ENCODE results near the gene ZNF518A. TPM values are rescaled to one million over a fixed set of nuclear protein-coding genes. Genes with fewer than 3 reads are reported as not detected.
"Not testable (repeated sequence)": the region's sequence is repeated elsewhere in the genome, so short reads cannot be mapped to it uniquely, and the experiment has no call there.

The ZNF518A gene
- total and polyA plus RNA-seq, 4 experiments from 2014 or later: 11.1 to 24.0 (median 17.4) TPM

GRCh38 chr10:96168546-96168945 lies 38.4 kb downstream of the ZNF518A start:
- ChIA-PET POLR2A (ENCODE audit: partially characterized antibody) (no interaction called here), CTCF (ENCODE audit: partially characterized antibody) (no interaction called here)
- Histone ChIP-seq H3K4me3 (ENCODE audit: low read length in 2 of 2) (no peak overlapping the region), H3K4me1 (ENCODE audit: insufficient read depth, low read length) (no peaks in the 10 kb centered on the region), H3K9me3 (ENCODE audit: control insufficient read depth in 1 of 2, low read length in 2 of 2) (peaks cover 0 to 3% of the 10 kb centered on the region in 2 donors), H3K27me3 (ENCODE audit: insufficient read depth, low read length) (no peaks in the 10 kb centered on the region), H3K27ac (ENCODE audit: low read depth, low read length) (no peak overlapping the region), H3K36me3 (ENCODE audit: insufficient read depth, low read length) (no peaks in the 10 kb centered on the region)
- Mint-ChIP-seq H3K4me3 (no peak overlapping the region), H3K9me3 (peaks cover 2 to 96% (median 72%) of the 10 kb centered on the region in 8 donors), H3K36me3 (peaks cover 4 to 9% of the 10 kb centered on the region in 2 donors), H3K4me1 (no peaks in the 10 kb centered on the region), H3K27ac (no peak overlapping the region), H3K27me3 (no peaks in the 10 kb centered on the region)
- intact Hi-C loops (cut with micrococcal nuclease): no loop called here
- DNase-seq: no peak

GRCh38 chr10:96170230-96170629 lies 40.1 kb downstream of the ZNF518A start:
- Mint-ChIP-seq H3K27me3 (peaks cover 0 to 4% of the 10 kb centered on the region in 2 donors), H3K27ac (no peak overlapping the region), H3K36me3 (peaks cover 0 to 10% of the 10 kb centered on the region in 2 donors), H3K9me3 (peaks cover 11 to 97% (median 79%) of the 10 kb centered on the region in 8 donors), H3K4me3 (no peak overlapping the region), H3K4me1 (no peaks in the 10 kb centered on the region)
- intact Hi-C loops (cut with micrococcal nuclease): no loop called here
- Histone ChIP-seq H3K36me3 (ENCODE audit: insufficient read depth, low read length) (no peaks in the 10 kb centered on the region), H3K27me3 (ENCODE audit: insufficient read depth, low read length) (no peaks in the 10 kb centered on the region), H3K27ac (ENCODE audit: low read depth, low read length) (no peak overlapping the region), H3K4me1 (ENCODE audit: insufficient read depth, low read length) (no peaks in the 10 kb centered on the region), H3K4me3 (ENCODE audit: low read length in 2 of 2) (no peak overlapping the region), H3K9me3 (ENCODE audit: control insufficient read depth in 1 of 2, low read length in 2 of 2) (peaks cover 0 to 3% of the 10 kb centered on the region in 2 donors)
- POLR2A ChIA-PET (ENCODE audit: partially characterized antibody): no interaction called here
- CTCF ChIA-PET (ENCODE audit: partially characterized antibody): no interaction called here
- DNase-seq: no peak

- Mint-ChIP-seq H3K27ac (no peak overlapping the region), H3K27me3 (peaks cover 0 to 4% of the 10 kb centered on the region in 2 donors), H3K4me1 (no peaks in the 10 kb centered on the region), H3K36me3 (peaks cover 3 to 10% of the 10 kb centered on the region in 2 donors), H3K9me3 (peaks cover 12 to 93% (median 74%) of the 10 kb centered on the region in 8 donors), H3K4me3 (no peak overlapping the region)
- H3K4me3 ChIP-seq (ENCODE audit: low read length in 2 of 2): no peak overlapping the region
- DNase-seq: no peak
- intact Hi-C loops (cut with micrococcal nuclease): no loop called here
- H3K36me3 ChIP-seq (ENCODE audit: insufficient read depth, low read length): no peaks in the 10 kb centered on the region
- no peak overlapping the region for H3K27ac ChIP-seq (ENCODE audit: low read depth, low read length)
- H3K27me3 ChIP-seq (ENCODE audit: insufficient read depth, low read length): no peaks in the 10 kb centered on the region
- no peaks in the 10 kb centered on the region for H3K9me3 ChIP-seq (ENCODE audit: control insufficient read depth in 1 of 2, low read length in 2 of 2)
- ChIA-PET CTCF (ENCODE audit: partially characterized antibody) (no interaction called here), POLR2A (ENCODE audit: partially characterized antibody) (no interaction called here)
- H3K4me1 ChIP-seq (ENCODE audit: insufficient read depth, low read length): no peaks in the 10 kb centered on the region
These were observed 42.6 kb downstream of the ZNF518A start for GRCh38 chr10:96172666-96173065.

- ChIA-PET POLR2A (ENCODE audit: partially characterized antibody) (no interaction called here), CTCF (ENCODE audit: partially characterized antibody) (interaction anchor here (1.0 kb wide), 1 partner anchor 13 kb away, joined by 3 read pairs; no protein-coding TSS in a partner anchor)
- H3K4me1 ChIP-seq (ENCODE audit: insufficient read depth, low read length): no peaks in the 10 kb centered on the region
- H3K27me3 ChIP-seq (ENCODE audit: insufficient read depth, low read length): no peaks in the 10 kb centered on the region
- no peak for DNase-seq
- H3K36me3 ChIP-seq (ENCODE audit: insufficient read depth, low read length): no peaks in the 10 kb centered on the region
- H3K27me3 Mint-ChIP-seq: peaks cover 1 to 6% of the 10 kb centered on the region in 2 donors
- H3K27ac ChIP-seq (ENCODE audit: low read depth, low read length): no peak overlapping the region
- no peak overlapping the region for H3K4me3 ChIP-seq (ENCODE audit: low read length in 2 of 2)
- peaks cover 3% of the 10 kb centered on the region in 2 donors for H3K36me3 Mint-ChIP-seq
- H3K27ac Mint-ChIP-seq: no peak overlapping the region
- peaks cover 11 to 70% (median 51%) of the 10 kb centered on the region in 8 donors for H3K9me3 Mint-ChIP-seq
- H3K4me3 Mint-ChIP-seq: no peak overlapping the region
- H3K4me1 Mint-ChIP-seq: no peaks in the 10 kb centered on the region
- intact Hi-C loops (cut with micrococcal nuclease): no loop called here
- H3K9me3 ChIP-seq (ENCODE audit: control insufficient read depth in 1 of 2, low read length in 2 of 2): peaks cover 0 to 3% of the 10 kb centered on the region in 2 donors
These were observed 46.9 kb downstream of the ZNF518A start for GRCh38 chr10:96176985-96177384.

GRCh38 chr10:96188421-96188820 lies 58.3 kb downstream of the ZNF518A start:
- Mint-ChIP-seq H3K4me3 (no peak overlapping the region), H3K36me3 (peaks cover 0 to 2% of the 10 kb centered on the region in 2 donors), H3K27me3 (peaks cover 17 to 30% of the 10 kb centered on the region in 2 donors), H3K4me1 (no peaks in the 10 kb centered on the region), H3K27ac (no peak overlapping the region), H3K9me3 (peaks cover 2 to 32% (median 15%) of the 10 kb centered on the region in 8 donors)
- H3K9me3 ChIP-seq (ENCODE audit: control insufficient read depth in 1 of 2, low read length in 2 of 2): no peaks in the 10 kb centered on the region
- no peak overlapping the region for H3K4me3 ChIP-seq (ENCODE audit: low read length in 2 of 2)
- no peaks in the 10 kb centered on the region for H3K27me3 ChIP-seq (ENCODE audit: insufficient read depth, low read length)
- CTCF ChIA-PET (ENCODE audit: partially characterized antibody): no interaction called here
- intact Hi-C loops (cut with micrococcal nuclease): no loop called here
- H3K27ac ChIP-seq (ENCODE audit: low read depth, low read length): no peak overlapping the region
- DNase-seq: no peak
- POLR2A ChIA-PET (ENCODE audit: partially characterized antibody): no interaction called here
- no peaks in the 10 kb centered on the region for H3K36me3 ChIP-seq (ENCODE audit: insufficient read depth, low read length)
- H3K4me1 ChIP-seq (ENCODE audit: insufficient read depth, low read length): no peaks in the 10 kb centered on the region

GRCh38 chr10:96188916-96189315 lies 58.8 kb downstream of the ZNF518A start:
- Histone ChIP-seq H3K36me3 (ENCODE audit: insufficient read depth, low read length) (no peaks in the 10 kb centered on the region), H3K9me3 (ENCODE audit: control insufficient read depth in 1 of 2, low read length in 2 of 2) (no peaks in the 10 kb centered on the region), H3K27me3 (ENCODE audit: insufficient read depth, low read length) (no peaks in the 10 kb centered on the region), H3K4me3 (ENCODE audit: low read length in 2 of 2) (no peak overlapping the region), H3K27ac (ENCODE audit: low read depth, low read length) (no peak overlapping the region), H3K4me1 (ENCODE audit: insufficient read depth, low read length) (no peaks in the 10 kb centered on the region)
- ChIA-PET CTCF (ENCODE audit: partially characterized antibody) (no interaction called here), POLR2A (ENCODE audit: partially characterized antibody) (no interaction called here)
- peaks cover 0 to 29% (median 11%) of the 10 kb centered on the region in 8 donors for H3K9me3 Mint-ChIP-seq
- peaks cover 0 to 2% of the 10 kb centered on the region in 2 donors for H3K36me3 Mint-ChIP-seq
- no peak for DNase-seq
- no peak overlapping the region for H3K4me3 Mint-ChIP-seq
- H3K27ac Mint-ChIP-seq: no peak overlapping the region
- H3K27me3 Mint-ChIP-seq: peaks cover 13 to 26% of the 10 kb centered on the region in 2 donors
- intact Hi-C loops (cut with micrococcal nuclease): no loop called here
- H3K4me1 Mint-ChIP-seq: no peaks in the 10 kb centered on the region

GRCh38 chr10:96189505-96189904 lies 59.4 kb downstream of the ZNF518A start:
- H3K4me3 Mint-ChIP-seq; CTCF ChIA-PET (ENCODE audit: partially characterized antibody); DNase-seq; H3K36me3 ChIP-seq (ENCODE audit: insufficient read depth, low read length); H3K4me1 ChIP-seq (ENCODE audit: insufficient read depth, low read length); H3K27ac Mint-ChIP-seq; intact Hi-C loops (cut with micrococcal nuclease); H3K4me1 Mint-ChIP-seq; H3K27ac ChIP-seq (ENCODE audit: low read depth, low read length); H3K36me3 Mint-ChIP-seq; POLR2A ChIA-PET (ENCODE audit: partially characterized antibody); H3K4me3 ChIP-seq (ENCODE audit: low read length in 2 of 2); H3K27me3 ChIP-seq (ENCODE audit: insufficient read depth, low read length); H3K9me3 ChIP-seq (ENCODE audit: control insufficient read depth in 1 of 2, low read length in 2 of 2): not testable (repeated sequence)
- Mint-ChIP-seq H3K27me3 (peaks cover 13 to 22% of the 10 kb centered on the region in 2 donors), H3K9me3 (peaks cover 0 to 28% (median 10%) of the 10 kb centered on the region in 8 donors)

GRCh38 chr10:96201525-96201924 lies 71.4 kb downstream of the ZNF518A start:
- no peaks in the 10 kb centered on the region for H3K27me3 ChIP-seq (ENCODE audit: insufficient read depth, low read length)
- no peak overlapping the region for H3K27ac ChIP-seq (ENCODE audit: low read depth, low read length)
- intact Hi-C loops (cut with micrococcal nuclease): no loop called here
- Mint-ChIP-seq H3K4me1 (no peaks in the 10 kb centered on the region), H3K4me3 (no peak overlapping the region), H3K27me3 (peaks cover 11 to 14% of the 10 kb centered on the region in 2 donors), H3K36me3 (no peaks in the 10 kb centered on the region), H3K9me3 (no peaks in the 10 kb centered on the region), H3K27ac (no peak overlapping the region)
- ChIA-PET POLR2A (ENCODE audit: partially characterized antibody) (no interaction called here), CTCF (ENCODE audit: partially characterized antibody) (no interaction called here)
- H3K36me3 ChIP-seq (ENCODE audit: insufficient read depth, low read length): no peaks in the 10 kb centered on the region
- H3K9me3 ChIP-seq (ENCODE audit: control insufficient read depth in 1 of 2, low read length in 2 of 2): no peaks in the 10 kb centered on the region
- H3K4me3 ChIP-seq (ENCODE audit: low read length in 2 of 2): no peak overlapping the region
- DNase-seq: no peak
- no peaks in the 10 kb centered on the region for H3K4me1 ChIP-seq (ENCODE audit: insufficient read depth, low read length)

All from CD4-positive, alpha-beta memory T cell (primary cell).